GM18861 (cell line): ENCODE data around the gene LCN15.
"Not testable (repeated sequence)": the region's sequence is repeated elsewhere in the genome, so short reads cannot be mapped to it uniquely, and the experiment has no call there.

Experiments
- ATAC-seq: cut with Tn5 transposase; IDR thresholded peaks from one replicate; pipeline ENCODE4 v1.9.1; 2021; ENCODE audit not compliant: unreplicated experiment

The LCN15 gene

GRCh38 chr9:136775191-136775590 lies 10.9 kb upstream of the LCN15 start:
- no peak for ATAC-seq

- ATAC-seq = no peak
These were observed 10.2 kb upstream of the LCN15 start for GRCh38 chr9:136774416-136775045.

GRCh38 chr9:136773386-136774044 lies 9.2 kb upstream of the LCN15 start:
- ATAC-seq = no peak

GRCh38 chr9:136771907-136772415 lies 7.6 kb upstream of the LCN15 start:
- ATAC-seq = no peak

GRCh38 chr9:136769710-136770191 lies 5.4 kb upstream of the LCN15 start:
- no peak for ATAC-seq

- not testable (repeated sequence) for ATAC-seq
These were observed 2.2 kb upstream of the LCN15 start for GRCh38 chr9:136766410-136767120.

GRCh38 chr9:136765745-136766409 lies 1.6 kb upstream of the LCN15 start:
- ATAC-seq = peak; percentile 47

- ATAC-seq = no peak
These were observed 723 bp upstream of the LCN15 start for GRCh38 chr9:136765041-136765440.

GRCh38 chr9:136763649-136764035 lies 676 bp downstream of the LCN15 start:
- ATAC-seq = no peak

GRCh38 chr9:136762915-136763648 lies 1.2 kb downstream of the LCN15 start:
- no peak for ATAC-seq

GRCh38 chr9:136762221-136762691 lies 2.1 kb downstream of the LCN15 start:
- no peak for ATAC-seq

GRCh38 chr9:136761545-136761981 lies 2.8 kb downstream of the LCN15 start:
- no peak for ATAC-seq

GRCh38 chr9:136760834-136761544 lies 3.3 kb downstream of the LCN15 start:
- ATAC-seq = not testable (repeated sequence)

- no peak for ATAC-seq
These were observed 3.9 kb downstream of the LCN15 start for GRCh38 chr9:136760424-136760823.

- no peak for ATAC-seq
These were observed 4.6 kb downstream of the LCN15 start for GRCh38 chr9:136759436-136760325.

- ATAC-seq = no peak
These were observed 5.3 kb downstream of the LCN15 start for GRCh38 chr9:136759001-136759400.

GRCh38 chr9:136757751-136758140 lies 6.6 kb downstream of the LCN15 start:
- ATAC-seq = no peak

GRCh38 chr9:136757328-136757727 lies 7.0 kb downstream of the LCN15 start:
- no peak for ATAC-seq

GRCh38 chr9:136756836-136757235 lies 7.5 kb downstream of the LCN15 start:
- ATAC-seq = no peak
